CD4-positive, alpha-beta T cell (primary cell): ENCODE measurements around the gene SCFD1. TPM values are rescaled to one million over a fixed set of nuclear protein-coding genes. Genes with fewer than 3 reads are reported as not detected.
A peak's percentile ranks its signal among the peaks of the same experiment; 100 is the strongest.

Experiments
- ATAC-seq: fragments of 200-7000 bp; cut with Tn5 transposase; one replicate; pipeline ENCODE4 v1.10.0; 2022; ENCODE audit warnings: mild to moderate bottlenecking; ENCODE audit not compliant: poor library complexity
- CTCF ChIA-PET: fragments of 350-600 bp; sonication (Branson Sonifier 250); formaldehyde crosslinking; loops from one replicate; lab custom pipeline; 2021; ENCODE audit warnings: antibody characterized with exemption, inconsistent platforms; lab: Charles Lee
- POLR2A ChIA-PET: fragments of 350-600 bp; sonication (Branson Sonifier 250); formaldehyde crosslinking; loops from one replicate; lab custom pipeline; 2021; ENCODE audit warnings: antibody characterized with exemption, inconsistent platforms; lab: Charles Lee
- DNase-seq, 14 experiments: peaks; one replicate each; pipeline ENCODE4 v3.0.0-alpha.2; 2013 to 2020; ENCODE audit warnings: mixed read lengths in 2 of 14
- H3K27ac ChIP-seq, 2 donors: one replicate each; pipeline versions ENCODE4 v1.5.1 to v1.7.0; 2013; ENCODE audit warnings: low read length in 2 of 2, low read depth in 1 of 2, mild to moderate bottlenecking in 1 of 2
- H3K27me3 ChIP-seq, 2 experiments: 1 replicate in 1 of 2; 2 replicates in 1 of 2; pipeline versions ENCODE4 v1.6.1 to v1.7.0; 2013; ENCODE audit warnings: low read length in 2 of 2, control low read depth in 1 of 2, mild to moderate bottlenecking in 1 of 2, moderate library complexity in 1 of 2; ENCODE audit not compliant: insufficient read depth in 2 of 2, control insufficient read depth in 1 of 2
- H3K36me3 ChIP-seq: one replicate; pipeline ENCODE4 v1.6.1; 2013; ENCODE audit warnings: low read length, control low read depth; ENCODE audit not compliant: insufficient read depth
- H3K4me1 ChIP-seq: one replicate; pipeline ENCODE4 v1.6.1; 2013; ENCODE audit warnings: low read length, control low read depth; ENCODE audit not compliant: insufficient read depth
- H3K4me3 ChIP-seq: one replicate; pipeline ENCODE4 v1.5.1; 2013; ENCODE audit warnings: mild to moderate bottlenecking, low read length, moderate library complexity
- H3K9me3 ChIP-seq, 2 experiments: 1 replicate in 1 of 2; 2 replicates in 1 of 2; pipeline versions ENCODE4 v1.6.1 to v1.7.0; 2013; ENCODE audit warnings: low read length in 2 of 2, mild to moderate bottlenecking in 2 of 2, control low read depth in 1 of 2, moderate library complexity in 1 of 2; ENCODE audit not compliant: control insufficient read depth in 1 of 2, insufficient read depth in 1 of 2
- H3K27ac Mint-ChIP-seq: one replicate; pipeline ENCODE4 v1.8.0; 2020; ENCODE audit warnings: mixed read lengths
- H3K27me3 Mint-ChIP-seq: one replicate; pipeline ENCODE4 v1.8.0; 2021; ENCODE audit warnings: mixed read lengths
- H3K36me3 Mint-ChIP-seq: one replicate; pipeline ENCODE4 v1.8.0; 2021; ENCODE audit warnings: low read depth, mixed read lengths
- H3K4me1 Mint-ChIP-seq: one replicate; pipeline ENCODE4 v1.8.0; 2021; ENCODE audit warnings: low read depth, mixed read lengths
- H3K4me3 Mint-ChIP-seq: one replicate; pipeline ENCODE4 v1.8.0; 2020; ENCODE audit warnings: mild to moderate bottlenecking, mixed read lengths
- H3K9me3 Mint-ChIP-seq: one replicate; pipeline ENCODE4 v1.8.0; 2020; ENCODE audit warnings: mixed read lengths
- intact Hi-C, 2 experiments: fragments of 100-400 bp; cut with DNase I in 1 of 2; cut with micrococcal nuclease in 1 of 2; formaldehyde crosslinking; loops; one replicate each; pipeline versions ENCODE4 v1.15.1 to v1.9.0; 2023 to 2025; cut with DNase I, micrococcal nuclease
- total RNA-seq, 174 experiments: library from RNA in 2 of 174; stranded (reverse) in 2 of 174; gene quantifications; one replicate each; pipeline ENCODE4 v1.2.3 and lab custom pipeline; 2021 to 2026
- TF ChIP-seq, protein P1 (sequence below): fragments of 200-600 bp; IDR thresholded peaks from one replicate; pipeline ENCODE4 v1.8.0; 2022; ENCODE audit warnings: antibody characterized with exemption, mild to moderate bottlenecking

SCFD1 gene
- total RNA-seq, 2 experiments from 2014 or later = 59.0 to 63.6 TPM

DNA sequence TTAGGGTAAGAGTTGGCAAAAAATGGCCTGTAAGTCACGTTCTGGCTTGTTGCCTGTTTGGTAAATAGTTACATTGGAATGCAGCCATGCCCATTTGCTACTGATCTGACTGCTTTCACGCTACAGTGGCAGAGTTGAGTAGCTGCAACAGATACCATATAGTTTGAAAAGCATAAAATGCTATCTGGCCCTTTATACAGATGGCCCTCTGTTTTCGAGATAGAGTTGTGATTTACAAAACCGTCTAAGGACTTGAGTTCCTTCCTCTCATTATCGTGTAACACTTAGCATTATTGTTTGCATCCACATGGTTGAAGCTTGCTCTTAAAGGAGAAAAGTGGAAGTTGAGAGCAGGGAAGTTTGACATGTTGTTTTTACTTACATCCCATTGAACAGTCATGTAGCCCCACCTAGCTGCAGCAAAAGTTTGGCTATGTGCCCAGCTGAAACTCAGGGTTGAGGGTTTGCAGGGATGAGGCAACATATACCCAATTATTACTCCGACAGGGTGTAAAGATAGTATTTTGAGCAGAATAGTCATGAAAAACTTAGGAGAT, 11.3 kb upstream of the SCFD1 start:
- H3K9me3 Mint-ChIP-seq = no peaks in the 10 kb centered on the region
- TF ChIP-seq, protein P1, sequence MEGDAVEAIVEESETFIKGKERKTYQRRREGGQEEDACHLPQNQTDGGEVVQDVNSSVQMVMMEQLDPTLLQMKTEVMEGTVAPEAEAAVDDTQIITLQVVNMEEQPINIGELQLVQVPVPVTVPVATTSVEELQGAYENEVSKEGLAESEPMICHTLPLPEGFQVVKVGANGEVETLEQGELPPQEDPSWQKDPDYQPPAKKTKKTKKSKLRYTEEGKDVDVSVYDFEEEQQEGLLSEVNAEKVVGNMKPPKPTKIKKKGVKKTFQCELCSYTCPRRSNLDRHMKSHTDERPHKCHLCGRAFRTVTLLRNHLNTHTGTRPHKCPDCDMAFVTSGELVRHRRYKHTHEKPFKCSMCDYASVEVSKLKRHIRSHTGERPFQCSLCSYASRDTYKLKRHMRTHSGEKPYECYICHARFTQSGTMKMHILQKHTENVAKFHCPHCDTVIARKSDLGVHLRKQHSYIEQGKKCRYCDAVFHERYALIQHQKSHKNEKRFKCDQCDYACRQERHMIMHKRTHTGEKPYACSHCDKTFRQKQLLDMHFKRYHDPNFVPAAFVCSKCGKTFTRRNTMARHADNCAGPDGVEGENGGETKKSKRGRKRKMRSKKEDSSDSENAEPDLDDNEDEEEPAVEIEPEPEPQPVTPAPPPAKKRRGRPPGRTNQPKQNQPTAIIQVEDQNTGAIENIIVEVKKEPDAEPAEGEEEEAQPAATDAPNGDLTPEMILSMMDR = peak; percentile 18
- Histone ChIP-seq H3K27ac (no peak overlapping the region), H3K4me1 (no peaks in the 10 kb centered on the region), H3K27me3 (no peaks in the 10 kb centered on the region), H3K9me3 (no peaks in the 10 kb centered on the region), H3K36me3 (peaks cover 29% of the 10 kb centered on the region), H3K4me3 (no peak overlapping the region)
- H3K27me3 Mint-ChIP-seq = no peaks in the 10 kb centered on the region
- DNase-seq (peak in 7 of 14 experiments; percentile 8 to 63 (median 42)), ATAC-seq (peak; percentile 41)
- CTCF ChIA-PET = interaction anchor here (1.0 kb wide), 1 partner anchor 236 kb away, joined by 4 read pairs; no protein-coding TSS in a partner anchor
- intact Hi-C loops = loop anchor here in 1 of 2 experiments (5.0 kb wide), 1 partner anchor 234 kb away; no protein-coding TSS in a partner anchor
- H3K4me3 Mint-ChIP-seq = no peak overlapping the region
- peaks cover 6% of the 10 kb centered on the region for H3K4me1 Mint-ChIP-seq
- peaks cover 55% of the 10 kb centered on the region for H3K36me3 Mint-ChIP-seq
- POLR2A ChIA-PET = interaction anchor here (1.0 to 1.1 kb wide), 2 partner anchors 12 to 52 kb away, joined by 3 read pairs; partner anchors contain the start of gene G2E3
- peak overlapping the region; percentile 21 for H3K27ac Mint-ChIP-seq

DNA sequence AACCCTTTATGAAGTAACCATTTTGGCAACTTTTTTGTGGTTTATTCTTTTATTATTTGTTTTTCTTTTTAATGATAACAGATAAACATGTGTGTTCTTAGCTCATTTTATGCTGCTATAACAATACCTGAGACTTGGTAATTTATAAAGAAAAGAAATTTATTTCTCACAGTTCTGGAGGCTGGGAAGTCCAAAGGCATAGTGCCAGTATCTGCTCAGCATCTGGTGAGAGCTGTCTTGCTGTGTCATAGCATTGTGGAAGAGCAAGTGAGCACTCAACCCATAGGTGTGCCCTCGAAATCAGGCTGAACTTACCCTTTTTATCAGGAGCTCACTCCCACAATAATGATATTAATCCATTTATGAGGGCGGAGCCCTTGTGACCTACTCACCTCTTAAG, 8.0 kb upstream of the SCFD1 start:
- H3K36me3 ChIP-seq = peaks cover 24% of the 10 kb centered on the region
- no peaks in the 10 kb centered on the region for H3K4me1 ChIP-seq
- POLR2A ChIA-PET = no interaction called here
- DNase-seq = no peak
- Mint-ChIP-seq H3K4me1 (peaks cover 6% of the 10 kb centered on the region), H3K27me3 (no peaks in the 10 kb centered on the region), H3K9me3 (no peaks in the 10 kb centered on the region), H3K27ac (no peak overlapping the region), H3K4me3 (no peak overlapping the region), H3K36me3 (peaks cover 45% of the 10 kb centered on the region)
- TF ChIP-seq, protein P1 = no peak
- no peaks in the 10 kb centered on the region for H3K27me3 ChIP-seq
- CTCF ChIA-PET = no interaction called here
- no peak overlapping the region for H3K27ac ChIP-seq
- ATAC-seq = no peak
- intact Hi-C loops = loop anchor here in 1 of 2 experiments (5.0 kb wide), 1 partner anchor 237 kb away; no protein-coding TSS in a partner anchor
- H3K9me3 ChIP-seq = no peaks in the 10 kb centered on the region
- no peak overlapping the region for H3K4me3 ChIP-seq

DNA sequence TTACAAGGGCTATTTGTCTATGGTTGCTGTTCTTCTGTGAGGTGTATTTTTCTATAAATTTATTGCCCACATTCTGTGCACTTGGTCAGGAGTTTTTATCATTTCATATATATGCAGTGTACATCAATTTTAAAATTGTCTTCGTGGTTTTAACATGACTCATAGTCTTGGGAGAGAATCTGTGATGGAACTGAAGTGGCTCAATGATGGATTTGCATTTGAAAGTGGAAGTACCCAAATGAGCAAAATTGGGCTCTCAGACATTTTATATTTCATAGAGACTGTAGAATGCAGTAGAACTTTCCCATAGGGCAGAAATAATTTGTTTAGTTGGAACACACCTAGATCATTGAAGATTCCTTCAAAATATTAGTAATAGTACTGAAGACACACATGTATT, 1.9 kb upstream of the SCFD1 start:
- ChIA-PET CTCF (no interaction called here), POLR2A (no interaction called here)
- TF ChIP-seq, protein P1 = no peak
- H3K27ac Mint-ChIP-seq = peak overlapping the region; percentile 92
- H3K27me3 Mint-ChIP-seq = no peaks in the 10 kb centered on the region
- DNase-seq = peak in 3 of 14 experiments; percentile 4 to 37 (median 34)
- Histone ChIP-seq H3K9me3 (no peaks in the 10 kb centered on the region), H3K27me3 (no peaks in the 10 kb centered on the region), H3K4me3 (no peak overlapping the region), H3K36me3 (peaks cover 11% of the 10 kb centered on the region), H3K4me1 (peaks cover 10% of the 10 kb centered on the region), H3K27ac (no peak overlapping the region)
- no peaks in the 10 kb centered on the region for H3K9me3 Mint-ChIP-seq
- peak overlapping the region; percentile 77 for H3K4me3 Mint-ChIP-seq
- H3K4me1 Mint-ChIP-seq = peaks cover 35% of the 10 kb centered on the region
- no peak for ATAC-seq
- intact Hi-C loops = loop anchor here in 1 of 2 experiments (10.0 kb wide), 2 partner anchors 945 to 1585 kb away; partner anchors contain the start of genes NUBPL, RNU6-7 and RNU6-8
- H3K36me3 Mint-ChIP-seq = peaks cover 34% of the 10 kb centered on the region
